Gastrocnemius medialis (tissue), 4 donors: ENCODE measurements around the gene DISP3. TPM values are rescaled to one million over a fixed set of nuclear protein-coding genes. Genes with fewer than 3 reads are reported as not detected.
"Not testable (repeated sequence)": the region's sequence is repeated elsewhere in the genome, so short reads cannot be mapped to it uniquely, and the experiment has no call there.

Experiments used
- ATAC-seq, 2 donors: fragments of 150-250 bp; one replicate each; pipeline ENCODE4 v1.9.1; 2016
- DNase-seq, 2 donors: peaks; one replicate each; pipeline ENCODE4 v3.0.0-alpha.2; 2019
- H3K27ac ChIP-seq, 4 donors: fragments of 200-600 bp; sonication (generic); 1 replicate in 1 of 4; 2 replicates in 3 of 4; pipeline ENCODE4 v1.5.1; 2016 to 2018; ENCODE audit warnings: mild to moderate bottlenecking in 2 of 4, moderate library complexity in 1 of 4
- H3K27me3 ChIP-seq, 3 donors: fragments of 200-600 bp; sonication (generic) in 2 of 3; 1 replicate in 1 of 3; 2 replicates in 2 of 3; pipeline versions ENCODE4 v1.5.1 to v1.6.0; 2016 to 2019; ENCODE audit warnings: mild to moderate bottlenecking in 1 of 3, moderate library complexity in 1 of 3
- H3K36me3 ChIP-seq, 2 donors: fragments of 200-600 bp; sonication (generic) in 1 of 2; one replicate each; pipeline ENCODE4 v1.5.1; 2017 to 2018
- H3K4me1 ChIP-seq, 2 donors: fragments of 200-600 bp; sonication (generic) in 1 of 2; one replicate each; pipeline ENCODE4 v1.5.1; 2016 to 2017; ENCODE audit warnings: mild to moderate bottlenecking in 2 of 2
- H3K4me3 ChIP-seq, 4 donors: fragments of 200-600 bp; sonication (generic) in 3 of 4; 1 replicate in 1 of 4; 2 replicates in 3 of 4; pipeline ENCODE4 v1.5.1; 2016 to 2019; ENCODE audit warnings: mild to moderate bottlenecking in 2 of 4
- H3K9me3 ChIP-seq, 3 donors: fragments of 200-600 bp; sonication (generic) in 2 of 3; 1 replicate in 1 of 3; 2 replicates in 2 of 3; pipeline ENCODE4 v1.5.1; 2016 to 2019
- POLR2A ChIP-seq, 2 donors: fragments of 450-650 bp; IDR thresholded peaks; one replicate each; pipeline ENCODE4 v1.6.1; 2017; ENCODE audit warnings: antibody characterized with exemption in 2 of 2, mild to moderate bottlenecking in 2 of 2, moderate library complexity in 2 of 2
- in situ Hi-C, 4 donors: fragments of 200-750 bp; cut with MboI; loops; one replicate each; pipeline versions ENCODE4 v1.15.0 to v1.8.0; 2017; ENCODE audit warnings: low sequenced_read_pairs in 4 of 4
- intact Hi-C: fragments of 100-400 bp; cut with DNase I; formaldehyde crosslinking; loops from one replicate; pipeline ENCODE4 v1.15.1; 2023; ENCODE audit warnings: low total_unique reads
- total RNA-seq, 4 donors: library from RNA; depleted of rRNA; stranded (reverse); fragments of >200 nt; gene quantifications; one replicate each; pipeline versions ENCODE4 v1.1.0 to v1.2.3, GENCODE V29; 2016
- TF ChIP-seq, protein P1 (sequence below), 5 experiments: fragments of 450-650 bp in 3 of 5; fragments of 200-600 bp in 2 of 5; sonication (generic) in 2 of 5; IDR thresholded peaks in 4 of 5; conservative IDR thresholded peaks in 1 of 5; 1 replicate in 4 of 5; 2 replicates in 1 of 5; pipeline ENCODE4 v1.5.1; 2016 to 2019; ENCODE audit warnings: antibody characterized with exemption in 5 of 5, mild to moderate bottlenecking in 3 of 5, moderate library complexity in 3 of 5

Gene DISP3
- total RNA-seq, 4 donors from 2014 or later: not detected

DNA sequence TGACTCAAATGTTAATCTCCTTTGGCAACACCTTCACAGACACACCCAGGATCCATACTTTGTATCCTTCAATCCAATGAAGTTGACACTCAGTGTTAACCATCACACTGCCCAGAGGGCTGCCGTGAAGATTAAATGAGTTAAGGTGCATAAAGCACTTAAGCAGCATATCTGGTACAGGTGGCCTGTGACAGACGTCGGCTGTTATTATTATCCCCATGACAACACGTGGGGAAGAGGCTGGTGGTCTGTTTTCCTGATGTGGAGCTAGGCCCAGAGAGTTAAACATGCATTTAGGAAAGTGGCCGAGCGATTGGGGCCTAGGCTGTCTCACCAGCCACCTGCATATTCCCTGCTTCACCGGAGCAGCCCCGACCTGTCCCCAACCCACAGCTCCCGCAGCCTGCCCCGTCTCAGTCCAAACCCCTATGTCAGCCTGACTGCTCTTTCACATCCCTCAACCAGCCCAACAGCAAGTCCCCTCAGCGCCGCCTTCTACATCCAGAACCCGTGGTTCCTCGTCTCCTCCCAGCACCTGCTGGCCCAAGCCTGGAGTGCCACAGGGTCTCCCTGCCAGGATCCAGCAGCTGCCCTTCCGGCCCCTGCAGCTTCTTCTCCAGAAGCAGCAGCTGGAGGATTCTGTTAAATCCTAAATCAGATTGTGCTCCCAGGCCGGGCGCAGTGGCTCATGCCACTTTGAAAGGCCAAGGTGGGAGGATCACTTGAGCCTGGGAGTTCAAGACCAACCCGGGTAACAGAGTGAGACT, 97.3 kb downstream of the DISP3 start:
- TF ChIP-seq, protein P1, sequence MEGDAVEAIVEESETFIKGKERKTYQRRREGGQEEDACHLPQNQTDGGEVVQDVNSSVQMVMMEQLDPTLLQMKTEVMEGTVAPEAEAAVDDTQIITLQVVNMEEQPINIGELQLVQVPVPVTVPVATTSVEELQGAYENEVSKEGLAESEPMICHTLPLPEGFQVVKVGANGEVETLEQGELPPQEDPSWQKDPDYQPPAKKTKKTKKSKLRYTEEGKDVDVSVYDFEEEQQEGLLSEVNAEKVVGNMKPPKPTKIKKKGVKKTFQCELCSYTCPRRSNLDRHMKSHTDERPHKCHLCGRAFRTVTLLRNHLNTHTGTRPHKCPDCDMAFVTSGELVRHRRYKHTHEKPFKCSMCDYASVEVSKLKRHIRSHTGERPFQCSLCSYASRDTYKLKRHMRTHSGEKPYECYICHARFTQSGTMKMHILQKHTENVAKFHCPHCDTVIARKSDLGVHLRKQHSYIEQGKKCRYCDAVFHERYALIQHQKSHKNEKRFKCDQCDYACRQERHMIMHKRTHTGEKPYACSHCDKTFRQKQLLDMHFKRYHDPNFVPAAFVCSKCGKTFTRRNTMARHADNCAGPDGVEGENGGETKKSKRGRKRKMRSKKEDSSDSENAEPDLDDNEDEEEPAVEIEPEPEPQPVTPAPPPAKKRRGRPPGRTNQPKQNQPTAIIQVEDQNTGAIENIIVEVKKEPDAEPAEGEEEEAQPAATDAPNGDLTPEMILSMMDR (IDR thresholded peaks at IDR 0.05 in 4 of 5, conservative IDR thresholded peaks at IDR 0.05 in 1 of 5): no peak
- TF ChIP-seq POLR2A (IDR thresholded peaks at IDR 0.05): no peak
- H3K36me3 ChIP-seq: no peaks in the 10 kb centered on the region
- no peak overlapping the region for H3K27ac ChIP-seq
- H3K4me1 ChIP-seq: no peaks in the 10 kb centered on the region
- intact Hi-C loops (no loop called here), in situ Hi-C loops (no loop called here)
- H3K27me3 ChIP-seq: peaks cover 0 to 17% (median 4%) of the 10 kb centered on the region in 3 donors
- no peaks in the 10 kb centered on the region for H3K9me3 ChIP-seq
- DNase-seq: no peak
- H3K4me3 ChIP-seq: no peak overlapping the region
- ATAC-seq: no peak

DNA sequence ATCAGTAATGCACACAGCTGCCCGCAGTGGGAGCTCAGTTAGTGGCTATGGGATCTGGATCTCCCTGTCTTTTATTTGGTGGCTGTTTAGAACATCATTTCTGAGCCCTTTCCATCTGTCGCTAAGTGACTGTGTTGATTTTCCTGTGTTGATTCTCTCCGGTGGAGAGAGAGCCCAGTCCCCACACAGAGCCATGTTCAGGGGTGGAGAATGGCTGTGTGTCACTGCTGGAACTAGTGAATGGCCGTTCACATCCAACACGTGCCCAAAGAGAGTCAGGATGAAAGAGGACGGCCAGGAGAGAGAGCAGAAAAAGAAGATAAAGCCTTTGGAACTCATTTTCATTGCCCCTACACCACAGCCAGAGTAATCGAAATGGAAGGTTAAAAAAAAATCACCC, 99.0 kb downstream of the DISP3 start:
- peaks cover 0 to 23% (median 11%) of the 10 kb centered on the region in 3 donors for H3K27me3 ChIP-seq

DNA sequence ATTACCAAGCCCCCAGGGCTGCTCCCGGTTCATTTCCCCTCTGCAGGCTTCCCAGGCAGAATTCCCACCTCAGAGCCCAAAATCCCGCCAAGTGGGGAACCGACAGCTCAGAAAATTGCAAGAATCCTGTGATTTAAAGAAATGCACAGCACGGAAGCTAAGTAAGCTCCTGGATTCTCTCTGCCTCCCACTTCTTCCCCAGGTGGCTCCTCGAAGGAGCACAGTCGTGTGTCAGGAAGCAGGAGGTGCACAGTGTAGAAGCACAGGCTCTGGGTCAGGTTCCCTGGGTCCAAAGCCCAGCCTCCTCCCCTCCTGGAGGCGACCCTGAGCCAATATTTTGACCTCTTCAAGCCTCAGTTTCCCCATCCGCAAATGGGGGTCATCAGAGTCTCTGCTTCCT, 100.6 kb downstream of the DISP3 start:
- intact Hi-C loops: no loop called here

More for the DNA sequence above, 99.0 kb downstream of the DISP3 start:
- in situ Hi-C loops (no loop called here), intact Hi-C loops (no loop called here)
- H3K9me3 ChIP-seq: no peaks in the 10 kb centered on the region
- DNase-seq (no peak), ATAC-seq (no peak)
- TF ChIP-seq, protein P1 (IDR thresholded peaks at IDR 0.05 in 4 of 5, conservative IDR thresholded peaks at IDR 0.05 in 1 of 5): no peak
- TF ChIP-seq POLR2A (IDR thresholded peaks at IDR 0.05): no peak
- no peaks in the 10 kb centered on the region for H3K4me1 ChIP-seq
- H3K36me3 ChIP-seq: no peaks in the 10 kb centered on the region
- no peak overlapping the region for H3K27ac ChIP-seq
- no peak overlapping the region for H3K4me3 ChIP-seq

DNA sequence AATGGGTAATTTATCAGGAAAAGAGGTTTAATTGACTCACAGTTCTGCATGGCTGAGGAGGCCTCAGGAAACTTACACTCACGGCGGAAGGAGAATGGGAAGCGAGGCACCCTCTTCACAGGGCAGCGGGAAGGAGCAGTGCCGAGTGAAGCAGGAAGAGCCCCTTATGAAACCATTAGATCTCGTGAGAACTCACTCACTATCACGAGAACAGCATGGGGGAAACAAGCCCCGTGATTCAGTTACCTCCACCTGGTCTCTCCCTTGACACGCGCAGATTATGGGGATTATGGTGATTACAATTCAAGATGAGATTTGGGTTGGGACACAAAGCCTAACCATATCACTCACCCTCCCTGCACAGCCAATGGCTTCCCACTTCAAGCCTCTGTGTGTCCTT, 101.1 kb downstream of the DISP3 start:
- H3K27ac ChIP-seq, ATAC-seq, DNase-seq, H3K9me3 ChIP-seq, in situ Hi-C loops, H3K4me1 ChIP-seq, H3K36me3 ChIP-seq, intact Hi-C loops, H3K4me3 ChIP-seq: not testable (repeated sequence)
- H3K27me3 ChIP-seq: peaks cover 0 to 23% (median 11%) of the 10 kb centered on the region in 3 donors

More for the DNA sequence above, 100.6 kb downstream of the DISP3 start:
- Histone ChIP-seq H3K27me3 (peaks cover 0 to 23% (median 11%) of the 10 kb centered on the region in 3 donors), H3K4me3 (no peak overlapping the region), H3K4me1 (no peaks in the 10 kb centered on the region), H3K27ac (no peak overlapping the region), H3K9me3 (no peaks in the 10 kb centered on the region), H3K36me3 (no peaks in the 10 kb centered on the region)
- ATAC-seq (no peak), DNase-seq (no peak)
- in situ Hi-C loops: no loop called here
- TF ChIP-seq, protein P1 (IDR thresholded peaks at IDR 0.05 in 4 of 5, conservative IDR thresholded peaks at IDR 0.05 in 1 of 5): no peak
- no peak for TF ChIP-seq POLR2A (IDR thresholded peaks at IDR 0.05)

DNA sequence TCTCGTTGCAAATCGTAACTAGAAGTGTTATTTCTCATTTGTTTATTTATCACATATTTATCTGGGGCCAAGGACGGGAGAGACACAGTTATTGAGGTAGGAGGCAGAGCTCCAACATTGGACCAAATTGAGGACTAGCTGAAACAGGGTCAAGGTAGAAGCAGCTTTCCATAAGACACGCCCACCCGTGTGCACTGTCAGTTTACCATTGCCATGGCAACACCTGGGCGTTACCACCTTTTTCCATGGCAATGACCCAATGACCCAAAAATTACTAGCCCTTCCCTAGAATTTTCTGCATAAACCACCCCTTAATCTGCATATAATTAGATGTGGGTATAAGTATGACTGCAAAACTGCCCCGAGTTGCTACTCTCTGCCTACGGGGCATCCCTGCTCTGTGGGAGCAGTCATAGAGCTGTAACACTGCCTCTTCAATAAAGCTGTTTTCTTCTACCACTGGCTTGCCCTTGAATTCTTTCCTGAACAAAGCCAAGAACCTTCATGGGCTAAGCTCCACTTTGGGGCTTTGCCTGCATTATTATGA, 102.6 kb downstream of the DISP3 start:
- H3K36me3 ChIP-seq: no peaks in the 10 kb centered on the region
- ATAC-seq: no peak
- H3K9me3 ChIP-seq: no peaks in the 10 kb centered on the region
- in situ Hi-C loops (no loop called here), intact Hi-C loops (no loop called here)
- TF ChIP-seq POLR2A (IDR thresholded peaks at IDR 0.05): no peak
- TF ChIP-seq, protein P1 (IDR thresholded peaks at IDR 0.05 in 4 of 5, conservative IDR thresholded peaks at IDR 0.05 in 1 of 5): no peak
- no peak overlapping the region for H3K4me3 ChIP-seq
- H3K4me1 ChIP-seq: no peaks in the 10 kb centered on the region
- H3K27me3 ChIP-seq: peaks cover 0 to 26% (median 11%) of the 10 kb centered on the region in 3 donors
- H3K27ac ChIP-seq: no peak overlapping the region
- DNase-seq: no peak
